CD4-positive, CD25-positive, alpha-beta regulatory T cell (primary cell): ENCODE measurements around the gene MET. TPM values are rescaled to one million over a fixed set of nuclear protein-coding genes. Genes with fewer than 3 reads are reported as not detected.

ENCODE experiments used
- ATAC-seq, 2 donors: fragments of 150-1000 bp; cut with Tn5 transposase; one replicate each; pipeline ENCODE4 v1.10.0; 2021; ENCODE audit warnings: low read depth in 2 of 2, moderate number of reproducible peaks in 2 of 2, moderate library complexity in 1 of 2
- DNase-seq, 3 donors: peaks; one replicate each; pipeline versions ENCODE4 v3.0.0 to v3.0.0-alpha.2; 2012 to 2022; ENCODE audit warnings: mixed read lengths in 1 of 3
- H3K27ac ChIP-seq: one replicate; pipeline ENCODE4 v1.7.0; 2013; ENCODE audit warnings: mild to moderate bottlenecking, low read length; ENCODE audit not compliant: insufficient read depth, poor library complexity, severe bottlenecking
- H3K27me3 ChIP-seq: one replicate; pipeline ENCODE4 v1.7.0; 2013; ENCODE audit warnings: low read length; ENCODE audit not compliant: control insufficient read depth, insufficient read depth
- H3K36me3 ChIP-seq: one replicate; pipeline ENCODE4 v1.7.0; 2013; ENCODE audit warnings: mild to moderate bottlenecking, low read length, moderate library complexity; ENCODE audit not compliant: control insufficient read depth, insufficient read depth
- H3K4me1 ChIP-seq: 2 replicates; pipeline ENCODE4 v1.7.0; 2013; ENCODE audit warnings: mild to moderate bottlenecking, low read length; ENCODE audit not compliant: insufficient read depth, control insufficient read depth, poor library complexity, severe bottlenecking
- H3K4me3 ChIP-seq: one replicate; pipeline ENCODE4 v1.7.0; 2013; ENCODE audit warnings: low read depth, mild to moderate bottlenecking, low read length, moderate library complexity
- H3K9me3 ChIP-seq, 2 experiments: 1 replicate in 1 of 2; 2 replicates in 1 of 2; pipeline ENCODE4 v1.7.0; 2013; ENCODE audit warnings: low read length in 2 of 2, mild to moderate bottlenecking in 1 of 2, moderate library complexity in 1 of 2; ENCODE audit not compliant: control insufficient read depth in 2 of 2
- H3K27ac Mint-ChIP-seq, 3 donors: one replicate each; pipeline ENCODE4 v1.8.0; 2020 to 2022; ENCODE audit warnings: mild to moderate bottlenecking in 3 of 3, mixed read lengths in 3 of 3, moderate library complexity in 2 of 3
- H3K27me3 Mint-ChIP-seq: one replicate; pipeline ENCODE4 v1.8.0; 2022; ENCODE audit warnings: mild to moderate bottlenecking, mixed read lengths
- H3K36me3 Mint-ChIP-seq: one replicate; pipeline ENCODE4 v1.8.0; 2020; ENCODE audit warnings: mixed read lengths
- H3K4me1 Mint-ChIP-seq, 4 donors: one replicate each; pipeline ENCODE4 v1.8.0; 2020 to 2022; ENCODE audit warnings: mixed read lengths in 4 of 4, mild to moderate bottlenecking in 1 of 4
- H3K4me3 Mint-ChIP-seq, 4 donors: one replicate each; pipeline ENCODE4 v1.8.0; 2020 to 2022; ENCODE audit warnings: mild to moderate bottlenecking in 4 of 4, mixed read lengths in 4 of 4, moderate library complexity in 3 of 4
- H3K9me3 Mint-ChIP-seq, 7 donors: one replicate each; pipeline ENCODE4 v1.8.0; 2020 to 2022; ENCODE audit warnings: mixed read lengths in 7 of 7, mild to moderate bottlenecking in 3 of 7, moderate library complexity in 2 of 7
- polyA plus RNA-seq, 4 donors: library from polyadenylated mRNA; unstranded; fragments of 300-500 nt; fragmentation: Illumina TruSeq; gene quantifications; one replicate each; pipeline ENCODE4 v1.2.3, GENCODE V29; 2021
- total RNA-seq: library from RNA; stranded (reverse); gene quantifications from one replicate; pipeline ENCODE4 v1.2.3, GENCODE V29; 2022

The MET gene
- total and polyA plus RNA-seq, 5 donors from 2014 or later, result not detected

DNA sequence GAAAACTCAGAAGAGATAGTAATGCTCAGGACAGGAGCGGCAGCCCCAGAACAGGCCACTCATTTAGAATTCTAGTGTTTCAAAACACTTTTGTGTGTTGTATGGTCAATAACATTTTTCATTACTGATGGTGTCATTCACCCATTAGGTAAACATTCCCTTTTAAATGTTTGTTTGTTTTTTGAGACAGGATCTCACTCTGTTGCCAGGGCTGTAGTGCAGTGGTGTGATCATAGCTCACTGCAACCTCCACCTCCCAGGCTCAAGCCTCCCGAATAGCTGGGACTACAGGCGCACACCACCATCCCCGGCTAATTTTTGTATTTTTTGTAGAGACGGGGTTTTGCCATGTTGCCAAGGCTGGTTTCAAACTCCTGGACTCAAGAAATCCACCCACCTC, 124.5 kb downstream of the MET start:
- Mint-ChIP-seq H3K27ac (no peak overlapping the region), H3K27me3 (peaks cover 13% of the 10 kb centered on the region), H3K9me3 (peaks cover 0 to 1% (median 0%) of the 10 kb centered on the region in 7 donors), H3K4me1 (no peaks in the 10 kb centered on the region), H3K4me3 (no peak overlapping the region), H3K36me3 (no peaks in the 10 kb centered on the region)
- Histone ChIP-seq H3K4me3 (no peak overlapping the region), H3K4me1 (no peaks in the 10 kb centered on the region), H3K27me3 (no peaks in the 10 kb centered on the region), H3K9me3 (no peaks in the 10 kb centered on the region), H3K36me3 (no peaks in the 10 kb centered on the region), H3K27ac (no peak overlapping the region)
- DNase-seq (no peak), ATAC-seq (no peak)

DNA sequence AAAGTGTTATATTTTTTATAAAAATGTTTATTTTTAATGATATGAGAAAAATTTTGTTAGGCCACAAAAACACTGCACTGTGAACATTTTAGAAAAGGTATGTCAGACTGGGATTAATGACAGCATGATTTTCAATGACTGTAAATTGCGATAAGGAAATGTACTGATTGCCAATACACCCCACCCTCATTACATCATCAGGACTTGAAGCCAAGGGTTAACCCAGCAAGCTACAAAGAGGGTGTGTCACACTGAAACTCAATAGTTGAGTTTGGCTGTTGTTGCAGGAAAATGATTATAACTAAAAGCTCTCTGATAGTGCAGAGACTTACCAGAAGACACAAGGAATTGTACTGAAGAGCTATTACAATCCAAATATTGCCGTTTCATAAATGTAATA, 125.6 kb downstream of the MET start:
- H3K4me1 ChIP-seq, result no peaks in the 10 kb centered on the region

DNA sequence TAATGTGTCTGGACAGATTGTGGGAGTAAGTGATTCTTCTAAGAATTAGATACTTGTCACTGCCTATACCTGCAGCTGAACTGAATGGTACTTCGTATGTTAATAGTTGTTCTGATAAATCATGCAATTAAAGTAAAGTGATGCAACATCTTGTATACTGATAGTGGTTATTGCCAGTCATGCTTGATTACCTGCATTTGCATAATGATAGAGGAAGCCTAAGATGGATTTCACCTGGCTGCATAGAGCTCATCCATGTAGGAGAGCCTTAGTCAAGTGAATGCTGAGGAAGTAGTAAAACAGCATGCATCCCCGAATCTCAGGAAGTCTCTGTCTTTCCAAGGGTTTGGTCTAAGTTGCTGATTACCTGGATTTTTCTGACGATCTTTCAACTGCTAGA, 126.2 kb downstream of the MET start:
- DNase-seq, result no peak
- Mint-ChIP-seq H3K4me1 (peaks cover 0 to 5% (median 1%) of the 10 kb centered on the region in 4 donors), H3K27ac (no peak overlapping the region)

More for the DNA sequence above, 125.6 kb downstream of the MET start:
- Histone ChIP-seq H3K9me3 (no peaks in the 10 kb centered on the region), H3K27ac (no peak overlapping the region), H3K36me3 (no peaks in the 10 kb centered on the region), H3K4me3 (no peak overlapping the region), H3K27me3 (no peaks in the 10 kb centered on the region)
- H3K36me3 Mint-ChIP-seq, result no peaks in the 10 kb centered on the region
- H3K27me3 Mint-ChIP-seq, result peaks cover 11% of the 10 kb centered on the region
- peaks cover 0 to under 1% (median under 1%) of the 10 kb centered on the region in 4 donors for H3K4me1 Mint-ChIP-seq
- H3K4me3 Mint-ChIP-seq, result no peak overlapping the region
- DNase-seq, result no peak
- no peak for ATAC-seq
- no peak overlapping the region for H3K27ac Mint-ChIP-seq
- H3K9me3 Mint-ChIP-seq, result peaks cover 0 to 1% (median 0%) of the 10 kb centered on the region in 7 donors

GRCh38 chr7:116799916-116800315, 127.9 kb downstream of the MET start:
- H3K4me3 Mint-ChIP-seq, result no peak overlapping the region
- Histone ChIP-seq H3K4me1 (no peaks in the 10 kb centered on the region), H3K4me3 (no peak overlapping the region), H3K36me3 (no peaks in the 10 kb centered on the region), H3K9me3 (no peaks in the 10 kb centered on the region), H3K27ac (no peak overlapping the region), H3K27me3 (peaks cover under 1% of the 10 kb centered on the region)
- H3K4me1 Mint-ChIP-seq, result peaks cover 0 to 5% (median 1%) of the 10 kb centered on the region in 4 donors
- H3K27me3 Mint-ChIP-seq, result peaks cover under 1% of the 10 kb centered on the region
- peaks cover 0 to 2% (median 0%) of the 10 kb centered on the region in 7 donors for H3K9me3 Mint-ChIP-seq
- H3K36me3 Mint-ChIP-seq, result no peaks in the 10 kb centered on the region
- no peak for DNase-seq
- no peak for ATAC-seq
- H3K27ac Mint-ChIP-seq, result no peak overlapping the region

More for the DNA sequence above, 126.2 kb downstream of the MET start:
- Mint-ChIP-seq H3K9me3 (peaks cover 0 to 1% (median 0%) of the 10 kb centered on the region in 7 donors), H3K27me3 (peaks cover 5% of the 10 kb centered on the region), H3K4me3 (no peak overlapping the region), H3K36me3 (no peaks in the 10 kb centered on the region)
- Histone ChIP-seq H3K27ac (no peak overlapping the region), H3K4me3 (no peak overlapping the region), H3K27me3 (no peaks in the 10 kb centered on the region), H3K4me1 (no peaks in the 10 kb centered on the region), H3K36me3 (no peaks in the 10 kb centered on the region), H3K9me3 (no peaks in the 10 kb centered on the region)
- no peak for ATAC-seq

GRCh38 chr7:116800594-116800993, 128.6 kb downstream of the MET start:
- H3K36me3 Mint-ChIP-seq, result no peaks in the 10 kb centered on the region
- peaks cover 0 to 2% (median 0%) of the 10 kb centered on the region in 7 donors for H3K9me3 Mint-ChIP-seq
- no peak overlapping the region for H3K27ac Mint-ChIP-seq
- no peak for ATAC-seq
- H3K4me1 ChIP-seq, result no peaks in the 10 kb centered on the region
- H3K36me3 ChIP-seq, result no peaks in the 10 kb centered on the region
- peaks cover 2% of the 10 kb centered on the region for H3K27me3 ChIP-seq
- no peaks in the 10 kb centered on the region for H3K9me3 ChIP-seq
- no peak for DNase-seq
- H3K4me3 Mint-ChIP-seq, result no peak overlapping the region
- H3K27me3 Mint-ChIP-seq, result no peaks in the 10 kb centered on the region
- H3K27ac ChIP-seq, result no peak overlapping the region
- no peak overlapping the region for H3K4me3 ChIP-seq
- peaks cover 0 to 5% (median 1%) of the 10 kb centered on the region in 4 donors for H3K4me1 Mint-ChIP-seq

DNA sequence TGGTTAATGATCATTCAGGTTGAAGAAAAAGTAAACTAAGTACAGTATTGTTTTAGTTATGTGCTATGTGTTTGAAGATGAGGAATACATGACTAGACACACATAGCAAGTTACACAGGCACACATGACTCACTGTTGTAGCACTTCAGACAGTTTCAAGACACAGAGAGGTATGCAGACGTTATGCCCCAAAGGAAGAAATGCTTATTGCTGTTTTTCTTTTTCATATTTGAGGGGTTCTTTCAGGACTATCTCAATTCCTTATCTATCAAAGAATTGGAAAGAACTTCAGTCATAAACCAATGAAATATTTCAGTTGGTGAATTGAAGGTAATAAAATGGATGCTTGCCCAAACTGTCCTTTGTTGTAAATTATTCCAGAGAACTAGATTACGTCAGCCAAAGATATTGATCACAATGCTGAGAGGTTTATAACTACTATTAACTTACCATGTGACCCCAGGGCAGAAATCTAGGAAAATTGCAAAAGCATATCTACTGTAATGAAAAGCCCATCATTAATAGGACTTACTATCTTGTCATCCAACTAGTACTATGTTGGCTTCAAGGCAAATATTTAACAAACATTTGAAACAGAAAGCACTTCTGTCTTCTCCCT, 129.2 kb downstream of the MET start:
- H3K27ac Mint-ChIP-seq, result no peak overlapping the region
- peaks cover 1% of the 10 kb centered on the region for H3K27me3 Mint-ChIP-seq

GRCh38 chr7:116802144-116802745, 130.2 kb downstream of the MET start:
- Histone ChIP-seq H3K9me3 (no peaks in the 10 kb centered on the region), H3K36me3 (no peaks in the 10 kb centered on the region), H3K27ac (no peak overlapping the region), H3K4me1 (no peaks in the 10 kb centered on the region), H3K27me3 (peaks cover 3% of the 10 kb centered on the region), H3K4me3 (no peak overlapping the region)
- Mint-ChIP-seq H3K4me3 (no peak overlapping the region), H3K36me3 (no peaks in the 10 kb centered on the region), H3K27ac (no peak overlapping the region), H3K9me3 (peaks cover 0 to 2% (median 0%) of the 10 kb centered on the region in 7 donors), H3K27me3 (peaks cover 9% of the 10 kb centered on the region), H3K4me1 (peaks cover 0 to 5% (median 1%) of the 10 kb centered on the region in 4 donors)
- ATAC-seq (no peak), DNase-seq (no peak)

More for the DNA sequence above, 129.2 kb downstream of the MET start:
- DNase-seq, result no peak
- no peak overlapping the region for H3K4me3 Mint-ChIP-seq
- peaks cover 0 to 2% (median 0%) of the 10 kb centered on the region in 7 donors for H3K9me3 Mint-ChIP-seq
- no peak for ATAC-seq
- no peaks in the 10 kb centered on the region for H3K36me3 Mint-ChIP-seq
- Histone ChIP-seq H3K9me3 (no peaks in the 10 kb centered on the region), H3K27ac (no peak overlapping the region), H3K4me1 (no peaks in the 10 kb centered on the region), H3K36me3 (no peaks in the 10 kb centered on the region), H3K4me3 (no peak overlapping the region), H3K27me3 (peaks cover 2% of the 10 kb centered on the region)
- peaks cover 0 to 5% (median 1%) of the 10 kb centered on the region in 4 donors for H3K4me1 Mint-ChIP-seq
